OCI-LY1 (cell line): ENCODE results near the gene CAMK2D.

Source experiments
- CTCF ChIP-seq: fragments of 200-600 bp; sonication (generic), shearing (Covaris generic); IDR thresholded peaks from 2 replicates; pipeline ENCODE4 v1.5.1; 2017; ENCODE audit warnings: mild to moderate bottlenecking, antibody characterized with exemption, low read length, moderate library complexity, mixed read lengths
- EZH2 ChIP-seq: fragments of 200-600 bp; sonication (generic), shearing (Covaris generic); IDR thresholded peaks from 2 replicates; pipeline ENCODE4 v1.8.0; 2017; ENCODE audit warnings: borderline replicate concordance, mixed run types, mild to moderate bottlenecking, antibody characterized with exemption, low read length, moderate library complexity, mixed read lengths

GRCh38 chr4:113776679-113777078 is 15.1 kb upstream of the CAMK2D start:
- TF ChIP-seq CTCF = no peak
- no peak for TF ChIP-seq EZH2
